Measurements from ENCODE around the gene GIGYF2.

GIGYF2 gene

GRCh38 chr2:232839411-232840079 is 142.4 kb downstream of the GIGYF2 start (continued):
- TF ChIP-seq BACH2 (CRISPR knock-in tag; IDR thresholded peaks at IDR 0.05; ENCODE audit: borderline replicate concordance) (no peak), RARB (CRISPR knock-in tag; IDR thresholded peaks at IDR 0.05) (no peak), POU6F1 (CRISPR knock-in tag; IDR thresholded peaks at IDR 0.05; ENCODE audit: borderline replicate concordance, low read depth) (no peak)

DNA sequence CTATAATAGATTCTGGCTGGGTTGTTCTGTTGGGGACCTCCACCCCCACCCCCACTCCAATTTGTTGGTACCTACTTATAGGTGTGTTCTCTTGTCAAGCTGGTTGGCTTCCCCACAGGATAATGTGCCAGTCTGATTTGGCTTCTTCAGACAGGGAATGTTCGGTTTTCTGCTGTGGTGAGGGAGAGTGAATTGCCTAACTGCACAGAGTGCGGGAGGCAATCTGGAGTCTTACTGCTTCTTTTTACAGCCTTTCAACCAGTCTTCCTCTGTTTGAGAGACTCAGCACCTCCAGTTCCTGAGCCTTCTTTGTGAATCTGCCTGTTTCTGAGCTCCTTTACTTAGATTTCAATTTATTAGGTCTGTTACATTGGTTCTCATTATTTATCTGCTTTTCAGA is 145.6 kb downstream of the GIGYF2 start:
- TF ChIP-seq PPARA (CRISPR knock-in tag; IDR thresholded peaks at IDR 0.05; ENCODE audit: borderline replicate concordance) (no peak), ARNTL (CRISPR knock-in tag; IDR thresholded peaks at IDR 0.05; ENCODE audit: borderline replicate concordance, low read depth) (no peak), SNAI2 (CRISPR knock-in tag; IDR thresholded peaks at IDR 0.05) (no peak), ESRRG (CRISPR knock-in tag; IDR thresholded peaks at IDR 0.05) (no peak), CSRNP3 (CRISPR knock-in tag; IDR thresholded peaks at IDR 0.05) (no peak), POU6F1 (CRISPR knock-in tag; IDR thresholded peaks at IDR 0.05; ENCODE audit: borderline replicate concordance, low read depth) (no peak), CSDC2 (CRISPR knock-in tag; IDR thresholded peaks at IDR 0.05) (no peak), ZNF8 (CRISPR knock-in tag; IDR thresholded peaks at IDR 0.05) (no peak)
- TF ChIP-seq, protein P1, sequence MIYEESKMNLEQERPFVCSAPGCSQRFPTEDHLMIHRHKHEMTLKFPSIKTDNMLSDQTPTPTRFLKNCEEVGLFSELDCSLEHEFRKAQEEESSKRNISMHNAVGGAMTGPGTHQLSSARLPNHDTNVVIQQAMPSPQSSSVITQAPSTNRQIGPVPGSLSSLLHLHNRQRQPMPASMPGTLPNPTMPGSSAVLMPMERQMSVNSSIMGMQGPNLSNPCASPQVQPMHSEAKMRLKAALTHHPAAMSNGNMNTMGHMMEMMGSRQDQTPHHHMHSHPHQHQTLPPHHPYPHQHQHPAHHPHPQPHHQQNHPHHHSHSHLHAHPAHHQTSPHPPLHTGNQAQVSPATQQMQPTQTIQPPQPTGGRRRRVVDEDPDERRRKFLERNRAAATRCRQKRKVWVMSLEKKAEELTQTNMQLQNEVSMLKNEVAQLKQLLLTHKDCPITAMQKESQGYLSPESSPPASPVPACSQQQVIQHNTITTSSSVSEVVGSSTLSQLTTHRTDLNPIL (CRISPR knock-in tag; IDR thresholded peaks at IDR 0.05; ENCODE audit: low read depth), result no peak
- no peak for ATAC-seq

GRCh38 chr2:232843834-232844233 is 146.7 kb downstream of the GIGYF2 start:
- no peak for ATAC-seq
- TF ChIP-seq ZFP3 (CRISPR knock-in tag; IDR thresholded peaks at IDR 0.05) (no peak), SNAI2 (CRISPR knock-in tag; IDR thresholded peaks at IDR 0.05) (no peak), ESRRG (CRISPR knock-in tag; IDR thresholded peaks at IDR 0.05) (no peak), BACH2 (CRISPR knock-in tag; IDR thresholded peaks at IDR 0.05; ENCODE audit: borderline replicate concordance) (no peak), ZNF70 (CRISPR knock-in tag; IDR thresholded peaks at IDR 0.05) (no peak), CSDC2 (CRISPR knock-in tag; IDR thresholded peaks at IDR 0.05) (no peak)
- TF ChIP-seq, protein P2, sequence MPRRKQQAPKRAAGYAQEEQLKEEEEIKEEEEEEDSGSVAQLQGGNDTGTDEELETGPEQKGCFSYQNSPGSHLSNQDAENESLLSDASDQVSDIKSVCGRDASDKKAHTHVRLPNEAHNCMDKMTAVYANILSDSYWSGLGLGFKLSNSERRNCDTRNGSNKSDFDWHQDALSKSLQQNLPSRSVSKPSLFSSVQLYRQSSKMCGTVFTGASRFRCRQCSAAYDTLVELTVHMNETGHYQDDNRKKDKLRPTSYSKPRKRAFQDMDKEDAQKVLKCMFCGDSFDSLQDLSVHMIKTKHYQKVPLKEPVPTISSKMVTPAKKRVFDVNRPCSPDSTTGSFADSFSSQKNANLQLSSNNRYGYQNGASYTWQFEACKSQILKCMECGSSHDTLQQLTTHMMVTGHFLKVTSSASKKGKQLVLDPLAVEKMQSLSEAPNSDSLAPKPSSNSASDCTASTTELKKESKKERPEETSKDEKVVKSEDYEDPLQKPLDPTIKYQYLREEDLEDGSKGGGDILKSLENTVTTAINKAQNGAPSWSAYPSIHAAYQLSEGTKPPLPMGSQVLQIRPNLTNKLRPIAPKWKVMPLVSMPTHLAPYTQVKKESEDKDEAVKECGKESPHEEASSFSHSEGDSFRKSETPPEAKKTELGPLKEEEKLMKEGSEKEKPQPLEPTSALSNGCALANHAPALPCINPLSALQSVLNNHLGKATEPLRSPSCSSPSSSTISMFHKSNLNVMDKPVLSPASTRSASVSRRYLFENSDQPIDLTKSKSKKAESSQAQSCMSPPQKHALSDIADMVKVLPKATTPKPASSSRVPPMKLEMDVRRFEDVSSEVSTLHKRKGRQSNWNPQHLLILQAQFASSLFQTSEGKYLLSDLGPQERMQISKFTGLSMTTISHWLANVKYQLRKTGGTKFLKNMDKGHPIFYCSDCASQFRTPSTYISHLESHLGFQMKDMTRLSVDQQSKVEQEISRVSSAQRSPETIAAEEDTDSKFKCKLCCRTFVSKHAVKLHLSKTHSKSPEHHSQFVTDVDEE (CRISPR knock-in tag; IDR thresholded peaks at IDR 0.05), result no peak

DNA sequence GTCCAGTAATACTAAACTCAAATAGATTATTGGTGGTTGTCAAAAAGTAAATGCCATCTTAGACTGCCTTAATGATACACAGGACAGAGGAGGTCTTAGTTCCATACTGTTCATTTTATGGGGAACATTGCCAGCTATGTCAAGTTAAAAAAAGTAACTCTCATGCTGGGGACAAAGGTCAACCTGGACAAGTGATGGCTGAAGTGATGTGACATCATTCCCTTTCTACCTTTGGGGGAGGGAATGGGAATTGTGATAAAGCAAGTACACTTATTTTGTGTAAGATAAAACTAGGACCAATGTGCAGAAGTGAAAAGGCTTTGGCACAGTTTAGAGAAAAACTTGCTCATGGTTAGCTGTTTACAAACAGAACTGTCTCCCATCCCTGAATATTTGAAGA is 148.9 kb downstream of the GIGYF2 start:
- ATAC-seq, result no peak
- TF ChIP-seq ARNTL (CRISPR knock-in tag; IDR thresholded peaks at IDR 0.05; ENCODE audit: borderline replicate concordance, low read depth) (no peak), BACH2 (CRISPR knock-in tag; IDR thresholded peaks at IDR 0.05; ENCODE audit: borderline replicate concordance) (no peak), OSR1 (CRISPR knock-in tag; IDR thresholded peaks at IDR 0.05) (no peak), POU6F1 (CRISPR knock-in tag; IDR thresholded peaks at IDR 0.05; ENCODE audit: borderline replicate concordance, low read depth) (no peak), CSRNP3 (CRISPR knock-in tag; IDR thresholded peaks at IDR 0.05) (no peak), PPARA (CRISPR knock-in tag; IDR thresholded peaks at IDR 0.05; ENCODE audit: borderline replicate concordance) (no peak), TOX (CRISPR knock-in tag; IDR thresholded peaks at IDR 0.05; ENCODE audit: borderline replicate concordance) (no peak), ZFP3 (CRISPR knock-in tag; IDR thresholded peaks at IDR 0.05) (no peak)
- TF ChIP-seq, protein P2 (CRISPR knock-in tag; IDR thresholded peaks at IDR 0.05), result no peak
- TF ChIP-seq, protein P1 (CRISPR knock-in tag; IDR thresholded peaks at IDR 0.05; ENCODE audit: low read depth), result no peak

Data from SK-N-SH treated with all-trans-retinoic acid at 6 μM for 48 hours (cell line).